Brain microvascular endothelial cell (primary cell): ENCODE data around the gene HJV.

Experiments
- DNase-seq: peaks from one replicate; pipeline ENCODE4 v3.0.0-alpha.2; 2020
- H3K27ac ChIP-seq: fragments of 250-450 bp; sonication (Bioruptor Pico); 2 replicates; pipeline ENCODE4 v1.5.1; 2020; ENCODE audit warnings: mild to moderate bottlenecking, moderate library complexity
- H3K27me3 ChIP-seq: fragments of 250-450 bp; sonication (Bioruptor Pico); replicated peaks from 2 replicates; pipeline ENCODE4 v1.5.1; 2020; ENCODE audit warnings: mild to moderate bottlenecking
- H3K36me3 ChIP-seq: fragments of 250-450 bp; sonication (Bioruptor Pico); replicated peaks from 2 replicates; pipeline ENCODE4 v1.5.1; 2020; ENCODE audit warnings: mild to moderate bottlenecking
- H3K4me3 ChIP-seq: 2 replicates; pipeline ENCODE4 v1.5.1; 2011; ENCODE audit warnings: low read depth, mild to moderate bottlenecking, control low read depth, low read length, moderate library complexity
- in situ Hi-C: cut with HindIII; loops from 2 replicates; pipeline ENCODE4 v1.10.0; 2017; ENCODE audit warnings: low sequenced_read_pairs, low pct_ligation_motif_present
- TF ChIP-seq, protein P1 (sequence below): IDR thresholded peaks from 2 replicates; pipeline ENCODE4 v1.5.1; 2011; ENCODE audit warnings: low read depth, mild to moderate bottlenecking, moderate library complexity, low read length, control low read depth, inconsistent platforms; ENCODE audit errors: missing control alignments

Gene HJV

DNA sequence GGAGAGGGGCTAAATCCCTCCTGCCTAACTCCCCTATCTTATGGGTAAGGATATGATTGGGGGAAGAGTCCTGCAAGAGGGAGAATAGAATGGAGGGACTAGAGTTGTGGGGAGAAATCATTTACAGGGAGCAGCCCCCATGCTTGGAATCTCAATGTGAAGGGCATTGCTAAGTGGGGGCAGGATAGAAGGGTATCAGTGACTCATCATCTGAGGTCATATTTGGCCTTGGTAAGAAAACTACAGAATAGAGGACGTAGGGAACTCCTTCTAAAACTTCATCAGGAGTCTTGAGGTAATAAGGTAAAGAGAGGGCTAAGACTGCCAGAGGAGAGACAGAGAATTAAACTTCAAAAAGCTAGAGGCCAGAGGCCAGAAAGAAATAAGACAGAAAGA lies 487 bp downstream of the HJV start:
- no peak for DNase-seq
- in situ Hi-C loops = no loop called here
- Histone ChIP-seq H3K4me3 (no peak overlapping the region), H3K27me3 (peaks cover 28% of the 10 kb centered on the region), H3K27ac (no peak overlapping the region), H3K36me3 (no peaks in the 10 kb centered on the region)
- TF ChIP-seq, protein P1, sequence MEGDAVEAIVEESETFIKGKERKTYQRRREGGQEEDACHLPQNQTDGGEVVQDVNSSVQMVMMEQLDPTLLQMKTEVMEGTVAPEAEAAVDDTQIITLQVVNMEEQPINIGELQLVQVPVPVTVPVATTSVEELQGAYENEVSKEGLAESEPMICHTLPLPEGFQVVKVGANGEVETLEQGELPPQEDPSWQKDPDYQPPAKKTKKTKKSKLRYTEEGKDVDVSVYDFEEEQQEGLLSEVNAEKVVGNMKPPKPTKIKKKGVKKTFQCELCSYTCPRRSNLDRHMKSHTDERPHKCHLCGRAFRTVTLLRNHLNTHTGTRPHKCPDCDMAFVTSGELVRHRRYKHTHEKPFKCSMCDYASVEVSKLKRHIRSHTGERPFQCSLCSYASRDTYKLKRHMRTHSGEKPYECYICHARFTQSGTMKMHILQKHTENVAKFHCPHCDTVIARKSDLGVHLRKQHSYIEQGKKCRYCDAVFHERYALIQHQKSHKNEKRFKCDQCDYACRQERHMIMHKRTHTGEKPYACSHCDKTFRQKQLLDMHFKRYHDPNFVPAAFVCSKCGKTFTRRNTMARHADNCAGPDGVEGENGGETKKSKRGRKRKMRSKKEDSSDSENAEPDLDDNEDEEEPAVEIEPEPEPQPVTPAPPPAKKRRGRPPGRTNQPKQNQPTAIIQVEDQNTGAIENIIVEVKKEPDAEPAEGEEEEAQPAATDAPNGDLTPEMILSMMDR = no peak

DNA sequence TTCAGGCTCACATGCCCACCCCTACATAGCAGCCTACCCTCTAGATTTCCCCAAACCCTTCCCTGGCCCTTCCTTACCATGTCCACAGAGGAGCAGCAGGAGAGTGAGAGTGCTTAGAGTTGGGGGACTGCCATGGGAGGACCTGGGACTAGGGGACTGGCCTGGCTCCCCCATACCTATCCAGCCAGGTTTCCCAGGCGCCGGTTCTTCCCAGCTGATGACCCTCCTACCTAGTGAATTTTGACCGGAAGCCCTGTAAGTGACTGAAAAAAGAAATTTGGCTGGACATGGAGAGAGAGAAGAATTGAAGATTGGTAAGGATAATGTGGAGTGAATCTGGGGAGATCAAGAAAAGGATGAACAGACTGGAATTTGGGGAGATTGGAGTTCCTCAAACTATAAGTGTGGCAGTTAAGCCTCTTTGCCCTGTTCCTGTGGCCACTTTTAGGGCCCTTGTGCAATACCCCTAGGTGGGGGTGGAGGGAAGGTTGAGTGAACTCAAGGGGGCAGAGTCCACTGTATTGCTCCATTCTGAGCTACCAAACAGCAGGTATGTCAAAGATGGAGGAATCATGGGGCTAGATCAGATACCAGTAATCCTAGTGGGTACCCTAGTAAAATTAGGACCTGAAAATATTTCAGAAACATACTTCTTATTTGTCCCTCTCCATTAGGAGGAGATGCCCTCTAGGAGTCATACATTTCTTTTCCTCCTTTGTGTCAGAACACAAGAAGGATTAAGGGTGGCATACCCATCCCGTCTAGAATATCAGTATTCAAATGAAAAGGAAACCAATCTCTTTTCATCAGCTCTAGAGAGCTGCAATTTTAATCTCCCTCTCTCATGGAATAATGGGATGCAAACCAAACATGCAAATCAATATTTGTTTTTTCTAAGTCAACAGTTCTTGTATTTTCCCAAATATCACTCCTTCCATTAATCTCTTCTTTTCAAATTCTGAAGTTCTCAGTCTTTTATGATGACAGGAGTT lies 1.2 kb downstream of the HJV start:
- no peak overlapping the region for H3K4me3 ChIP-seq
- in situ Hi-C loops = no loop called here
- H3K27ac ChIP-seq = no peak overlapping the region
- no peak for DNase-seq
- TF ChIP-seq, protein P1 = no peak
- H3K36me3 ChIP-seq = no peaks in the 10 kb centered on the region
- H3K27me3 ChIP-seq = peaks cover 28% of the 10 kb centered on the region

DNA sequence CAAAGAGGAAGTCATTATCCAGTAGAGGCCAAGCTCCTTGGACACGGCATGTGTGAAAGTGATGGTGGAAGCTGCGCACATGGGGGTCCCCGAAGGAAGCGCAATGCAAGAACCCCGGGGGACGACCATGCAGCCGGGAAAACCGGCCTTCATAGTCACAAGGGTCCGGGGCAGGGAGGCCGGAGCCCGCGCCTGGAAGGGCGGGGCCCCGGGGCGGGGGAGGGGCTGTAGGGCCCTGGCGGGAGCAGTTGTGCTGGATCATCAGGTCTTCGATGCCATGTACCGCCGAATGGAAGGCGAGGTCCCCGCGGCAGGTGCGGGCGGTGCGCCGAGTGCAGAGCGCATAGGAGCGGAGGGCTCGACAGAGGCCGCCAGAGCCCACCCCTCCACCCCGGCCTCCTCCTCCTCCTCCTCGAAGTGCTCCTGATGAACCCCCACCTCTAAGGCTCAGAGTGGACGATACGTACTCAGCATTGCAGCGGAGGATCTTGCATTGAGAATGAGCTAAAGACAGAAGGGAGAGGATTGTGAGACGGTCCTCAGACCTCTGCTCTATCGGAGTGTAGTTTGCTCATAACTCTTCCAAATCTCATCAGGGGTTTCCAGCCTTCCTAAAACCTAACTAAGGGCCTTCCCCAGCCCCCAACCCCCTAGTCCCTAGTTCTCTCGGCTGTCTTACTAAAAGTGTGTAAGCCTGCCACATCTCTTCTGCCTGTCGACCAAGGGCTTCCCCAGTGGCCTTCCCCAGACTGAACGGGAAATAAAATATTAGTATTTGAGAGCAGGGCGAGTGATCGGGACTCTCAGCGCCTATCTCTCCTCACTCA lies 2.1 kb downstream of the HJV start:
- TF ChIP-seq, protein P1 = no peak
- in situ Hi-C loops = no loop called here
- peaks cover 28% of the 10 kb centered on the region for H3K27me3 ChIP-seq
- H3K4me3 ChIP-seq = peak overlapping the region; percentile 12
- no peaks in the 10 kb centered on the region for H3K36me3 ChIP-seq
- no peak overlapping the region for H3K27ac ChIP-seq
- DNase-seq = no peak

DNA sequence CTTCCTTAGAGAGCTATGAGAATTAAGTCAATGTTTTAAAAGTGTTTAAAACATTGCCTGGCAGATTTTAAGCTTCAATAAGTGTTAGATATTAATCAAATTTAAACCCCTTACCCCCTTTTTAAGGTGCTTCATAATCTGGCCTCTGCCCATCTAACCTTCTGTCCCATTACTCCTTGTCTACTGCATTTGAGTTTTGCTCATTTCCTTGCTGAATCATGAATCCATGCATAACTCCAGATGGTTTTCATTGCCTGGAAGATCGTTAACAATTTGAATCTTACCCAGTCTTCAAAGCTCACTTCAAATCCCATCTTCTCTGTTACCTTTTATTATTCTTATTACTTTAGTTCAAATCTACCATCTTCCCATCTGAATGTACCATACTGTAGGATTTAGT lies 4.6 kb downstream of the HJV start:
- Histone ChIP-seq H3K36me3 (no peaks in the 10 kb centered on the region), H3K27me3 (peaks cover 24% of the 10 kb centered on the region), H3K27ac (no peak overlapping the region), H3K4me3 (no peak overlapping the region)
- TF ChIP-seq, protein P1 = no peak
- no peak for DNase-seq
- in situ Hi-C loops = no loop called here

DNA sequence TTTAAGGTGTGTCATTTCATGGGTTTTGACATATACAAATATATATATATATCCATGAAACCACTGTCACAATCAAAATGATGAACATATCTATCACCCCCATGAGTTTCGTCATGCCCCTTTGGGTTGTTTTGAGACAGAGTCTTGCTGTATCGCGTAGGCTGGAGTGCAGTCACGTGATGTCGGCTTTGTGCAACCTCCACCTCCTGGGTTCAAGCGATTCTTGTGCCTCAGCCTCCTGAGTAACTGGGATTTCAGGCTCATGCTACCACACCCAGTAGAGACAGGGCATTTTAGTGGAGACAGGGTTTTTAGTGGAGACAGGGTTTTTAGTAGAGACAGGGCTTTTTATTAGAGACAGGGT lies 8.0 kb downstream of the HJV start:
- Histone ChIP-seq H3K4me3 (no peak overlapping the region), H3K27me3 (no peaks in the 10 kb centered on the region), H3K27ac (no peak overlapping the region), H3K36me3 (no peaks in the 10 kb centered on the region)
- in situ Hi-C loops = no loop called here
- DNase-seq = no peak
- TF ChIP-seq, protein P1 = no peak
